ENCODE results near the gene CCDC51. TPM values are rescaled to one million over a fixed set of nuclear protein-coding genes. Genes with fewer than 3 reads are reported as not detected.

CCDC51 gene
- total and polyA plus RNA-seq, 2 experiments from 2014 or later: 20.8 to 24.1 TPM

GRCh38 chr3:48456456-48456855 lies 16.5 kb upstream of the CCDC51 start:
- H3K4me1 Mint-ChIP-seq: no peaks in the 10 kb centered on the region
- Histone ChIP-seq H3K36me3 (ENCODE audit: insufficient read depth) (peaks cover 63% of the 10 kb centered on the region), H3K4me2 (no peak overlapping the region), H4K20me1 (replicated peaks; ENCODE audit: insufficient read depth) (peaks cover 12% of the 10 kb centered on the region), H3K27ac (ENCODE audit: low read depth) (no peak overlapping the region), H2AFZ (no peak overlapping the region), H3F3A (replicated peaks; ENCODE audit: low read depth) (peaks cover 9% of the 10 kb centered on the region; the same call in 1 of the 2 replicates), H3K27me3 (ENCODE audit: insufficient read depth) (no peaks in the 10 kb centered on the region), H3K4me1 (ENCODE audit: insufficient read depth) (no peaks in the 10 kb centered on the region), H3K4me3 (no peak overlapping the region), H3K9me2 (ENCODE audit: insufficient read depth) (no peaks in the 10 kb centered on the region), H3K79me2 (replicated peaks; ENCODE audit: insufficient read depth) (no peaks in the 10 kb centered on the region)
- H3K9me3 Mint-ChIP-seq: no peaks in the 10 kb centered on the region
- no peak for DNase-seq (ENCODE audit: low spot score)
- no peak for TF ChIP-seq EZH2 (IDR thresholded peaks at IDR 0.05; ENCODE audit: low read depth, unreplicated experiment)
- no peak for ATAC-seq
- peaks cover 4% of the 10 kb centered on the region for H3K27me3 Mint-ChIP-seq (ENCODE audit: insufficient read depth, low read depth, poor library complexity)
- H3K27ac Mint-ChIP-seq: no peak overlapping the region
- H3K4me3 Mint-ChIP-seq: no peak overlapping the region
- H3K36me3 Mint-ChIP-seq (ENCODE audit: low read depth): peaks cover 72% of the 10 kb centered on the region

DNA sequence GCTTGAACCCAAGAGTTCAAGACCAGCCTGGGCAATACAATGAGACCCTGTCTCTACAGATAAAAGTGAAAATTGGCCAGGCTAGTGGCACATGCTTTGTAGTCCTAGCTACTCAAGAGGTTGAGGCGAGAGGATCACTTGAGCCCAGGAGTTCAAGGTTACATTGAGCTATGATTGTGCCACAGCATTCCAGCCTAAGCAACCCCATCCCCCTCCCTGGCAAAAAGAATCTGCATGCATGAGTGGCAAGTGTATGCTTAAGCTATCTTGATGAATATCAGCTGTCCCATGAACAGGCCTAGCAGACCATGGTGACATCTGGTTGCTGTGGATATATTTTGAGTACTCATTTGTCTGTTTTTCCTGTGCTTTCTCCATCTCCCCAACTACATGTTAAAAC lies 11.4 kb upstream of the CCDC51 start:
- Histone ChIP-seq H3K4me1 (ENCODE audit: insufficient read depth) (peaks cover 8% of the 10 kb centered on the region; the same call in 1 of the 2 replicates), H3K4me2 (no peak overlapping the region), H3F3A (replicated peaks; ENCODE audit: low read depth) (peaks cover 17% of the 10 kb centered on the region; the same call in 1 of the 2 replicates), H3K4me3 (no peak overlapping the region), H3K79me2 (replicated peaks; ENCODE audit: insufficient read depth) (peaks cover 18% of the 10 kb centered on the region), H4K20me1 (replicated peaks; ENCODE audit: insufficient read depth) (peaks cover 14% of the 10 kb centered on the region), H2AFZ (no peak overlapping the region), H3K36me3 (ENCODE audit: insufficient read depth) (peaks cover 27% of the 10 kb centered on the region), H3K9me2 (ENCODE audit: insufficient read depth) (no peaks in the 10 kb centered on the region), H3K27me3 (ENCODE audit: insufficient read depth) (no peaks in the 10 kb centered on the region), H3K27ac (ENCODE audit: low read depth) (no peak overlapping the region)
- ATAC-seq (no peak), DNase-seq (ENCODE audit: low spot score) (no peak)
- Mint-ChIP-seq H3K36me3 (ENCODE audit: low read depth) (peaks cover 45% of the 10 kb centered on the region), H3K4me3 (no peak overlapping the region), H3K27ac (no peak overlapping the region), H3K9me3 (no peaks in the 10 kb centered on the region), H3K4me1 (peaks cover 15% of the 10 kb centered on the region), H3K27me3 (ENCODE audit: insufficient read depth, low read depth, poor library complexity) (no peaks in the 10 kb centered on the region)
- no peak for TF ChIP-seq EZH2 (IDR thresholded peaks at IDR 0.05; ENCODE audit: low read depth, unreplicated experiment)
- TF ChIP-seq JUNB (IDR thresholded peaks at IDR 0.05; ENCODE audit: unreplicated experiment): no peak
- TF ChIP-seq, protein P1, sequence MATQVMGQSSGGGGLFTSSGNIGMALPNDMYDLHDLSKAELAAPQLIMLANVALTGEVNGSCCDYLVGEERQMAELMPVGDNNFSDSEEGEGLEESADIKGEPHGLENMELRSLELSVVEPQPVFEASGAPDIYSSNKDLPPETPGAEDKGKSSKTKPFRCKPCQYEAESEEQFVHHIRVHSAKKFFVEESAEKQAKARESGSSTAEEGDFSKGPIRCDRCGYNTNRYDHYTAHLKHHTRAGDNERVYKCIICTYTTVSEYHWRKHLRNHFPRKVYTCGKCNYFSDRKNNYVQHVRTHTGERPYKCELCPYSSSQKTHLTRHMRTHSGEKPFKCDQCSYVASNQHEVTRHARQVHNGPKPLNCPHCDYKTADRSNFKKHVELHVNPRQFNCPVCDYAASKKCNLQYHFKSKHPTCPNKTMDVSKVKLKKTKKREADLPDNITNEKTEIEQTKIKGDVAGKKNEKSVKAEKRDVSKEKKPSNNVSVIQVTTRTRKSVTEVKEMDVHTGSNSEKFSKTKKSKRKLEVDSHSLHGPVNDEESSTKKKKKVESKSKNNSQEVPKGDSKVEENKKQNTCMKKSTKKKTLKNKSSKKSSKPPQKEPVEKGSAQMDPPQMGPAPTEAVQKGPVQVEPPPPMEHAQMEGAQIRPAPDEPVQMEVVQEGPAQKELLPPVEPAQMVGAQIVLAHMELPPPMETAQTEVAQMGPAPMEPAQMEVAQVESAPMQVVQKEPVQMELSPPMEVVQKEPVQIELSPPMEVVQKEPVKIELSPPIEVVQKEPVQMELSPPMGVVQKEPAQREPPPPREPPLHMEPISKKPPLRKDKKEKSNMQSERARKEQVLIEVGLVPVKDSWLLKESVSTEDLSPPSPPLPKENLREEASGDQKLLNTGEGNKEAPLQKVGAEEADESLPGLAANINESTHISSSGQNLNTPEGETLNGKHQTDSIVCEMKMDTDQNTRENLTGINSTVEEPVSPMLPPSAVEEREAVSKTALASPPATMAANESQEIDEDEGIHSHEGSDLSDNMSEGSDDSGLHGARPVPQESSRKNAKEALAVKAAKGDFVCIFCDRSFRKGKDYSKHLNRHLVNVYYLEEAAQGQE (IDR thresholded peaks at IDR 0.05; ENCODE audit: unreplicated experiment): no peak
- no peak for TF ChIP-seq ZNF114 (CRISPR knock-in tag; IDR thresholded peaks at IDR 0.05)
- TF ChIP-seq CTCF (conservative IDR thresholded peaks at IDR 0.05; ENCODE audit: low read depth in 2 of 2): no peak
- TF ChIP-seq STAT1 (IDR thresholded peaks at IDR 0.05; ENCODE audit: unreplicated experiment): no peak
- no peak for TF ChIP-seq POLR2AphosphoS5 (IDR thresholded peaks at IDR 0.05; ENCODE audit: low read depth)
- no peak for TF ChIP-seq ZNF462 (CRISPR knock-in tag; IDR thresholded peaks at IDR 0.05)
- no peak for TF ChIP-seq NANOG (IDR thresholded peaks at IDR 0.05; ENCODE audit: borderline replicate concordance)
- no peak for TF ChIP-seq ZNF331 (CRISPR knock-in tag; IDR thresholded peaks at IDR 0.05; ENCODE audit: low read depth)

Measured in GM23338 (cell line).